ENCODE measurements around the gene UBA52. TPM values are rescaled to one million over a fixed set of nuclear protein-coding genes. Genes with fewer than 3 reads are reported as not detected.

The UBA52 gene
- total and polyA plus RNA-seq, 2 of the 13 experiments (the other 11 are each of a cell fraction or from before 2014, with no cell fraction given): 959 to 1,782 TPM

DNA sequence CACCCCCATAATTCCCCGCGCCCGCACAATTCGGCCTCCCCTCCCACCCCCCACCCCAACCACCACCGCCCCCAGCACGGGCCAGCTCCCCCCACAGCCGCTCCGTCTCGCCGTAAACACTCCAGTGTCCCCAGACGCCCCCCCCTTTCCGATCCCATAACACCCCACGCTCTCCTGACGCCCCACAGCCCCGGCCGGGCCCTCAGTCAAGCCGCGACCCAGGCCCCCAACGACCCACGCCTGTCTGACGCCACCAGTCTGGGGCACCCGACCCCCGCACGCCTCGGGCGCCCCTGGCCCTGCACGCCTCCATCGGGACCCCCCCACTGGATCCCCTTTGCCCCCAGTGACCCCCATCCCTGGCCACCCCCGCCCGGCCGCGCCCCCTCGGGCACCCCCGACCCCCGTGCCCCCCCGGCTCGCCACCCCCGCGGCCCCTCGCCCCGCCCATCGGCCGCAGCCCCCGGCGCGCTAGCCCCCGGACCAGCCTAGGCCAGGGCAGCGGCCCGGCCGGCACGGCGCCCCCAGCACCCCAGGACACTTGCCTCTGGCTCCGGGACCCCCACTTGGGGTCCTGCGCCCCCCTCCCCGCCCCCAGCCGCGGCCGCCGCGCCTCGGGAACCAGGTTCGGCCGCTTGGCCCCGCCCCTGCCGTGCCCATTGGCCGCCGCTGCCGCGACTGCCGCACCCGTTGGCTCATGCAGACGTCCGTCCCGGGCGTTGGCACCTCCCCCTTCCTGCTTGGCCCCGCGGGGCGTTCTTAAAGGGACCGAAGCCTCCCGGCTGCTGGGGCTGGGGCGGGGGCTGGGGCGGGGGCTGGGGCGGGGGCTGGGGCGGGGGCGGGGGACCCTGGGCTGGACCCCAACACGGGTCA lies 28.5 kb upstream of the UBA52 start, which contains the start of gene FKBP8 (continued):
- TF ChIP-seq, protein P1, sequence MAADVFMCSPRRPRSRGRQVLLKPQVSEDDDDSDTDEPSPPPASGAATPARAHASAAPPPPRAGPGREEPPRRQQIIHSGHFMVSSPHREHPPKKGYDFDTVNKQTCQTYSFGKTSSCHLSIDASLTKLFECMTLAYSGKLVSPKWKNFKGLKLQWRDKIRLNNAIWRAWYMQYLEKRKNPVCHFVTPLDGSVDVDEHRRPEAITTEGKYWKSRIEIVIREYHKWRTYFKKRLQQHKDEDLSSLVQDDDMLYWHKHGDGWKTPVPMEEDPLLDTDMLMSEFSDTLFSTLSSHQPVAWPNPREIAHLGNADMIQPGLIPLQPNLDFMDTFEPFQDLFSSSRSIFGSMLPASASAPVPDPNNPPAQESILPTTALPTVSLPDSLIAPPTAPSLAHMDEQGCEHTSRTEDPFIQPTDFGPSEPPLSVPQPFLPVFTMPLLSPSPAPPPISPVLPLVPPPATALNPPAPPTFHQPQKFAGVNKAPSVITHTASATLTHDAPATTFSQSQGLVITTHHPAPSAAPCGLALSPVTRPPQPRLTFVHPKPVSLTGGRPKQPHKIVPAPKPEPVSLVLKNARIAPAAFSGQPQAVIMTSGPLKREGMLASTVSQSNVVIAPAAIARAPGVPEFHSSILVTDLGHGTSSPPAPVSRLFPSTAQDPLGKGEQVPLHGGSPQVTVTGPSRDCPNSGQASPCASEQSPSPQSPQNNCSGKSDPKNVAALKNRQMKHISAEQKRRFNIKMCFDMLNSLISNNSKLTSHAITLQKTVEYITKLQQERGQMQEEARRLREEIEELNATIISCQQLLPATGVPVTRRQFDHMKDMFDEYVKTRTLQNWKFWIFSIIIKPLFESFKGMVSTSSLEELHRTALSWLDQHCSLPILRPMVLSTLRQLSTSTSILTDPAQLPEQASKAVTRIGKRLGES (CRISPR knock-in tag; IDR thresholded peaks at IDR 0.05; ENCODE audit: borderline replicate concordance): no peak
- TF ChIP-seq SP2 (CRISPR knock-in tag; IDR thresholded peaks at IDR 0.05): peak; percentile 92
- TF ChIP-seq SP1 (IDR thresholded peaks at IDR 0.05): no peak
- TF ChIP-seq SP1 (CRISPR knock-in tag; IDR thresholded peaks at IDR 0.05): peak; percentile 94
- no peak for TF ChIP-seq ZNF33A (CRISPR knock-in tag; IDR thresholded peaks at IDR 0.05; ENCODE audit: borderline replicate concordance)
- TF ChIP-seq ARNTL (CRISPR knock-in tag; IDR thresholded peaks at IDR 0.05): no peak
- TF ChIP-seq ELF1 (CRISPR knock-in tag; IDR thresholded peaks at IDR 0.05): peak; percentile 65; the same call in 1 of the 2 replicates
- peak; percentile 83 for TF ChIP-seq GABPB1 (CRISPR knock-in tag; IDR thresholded peaks at IDR 0.05)

DNA sequence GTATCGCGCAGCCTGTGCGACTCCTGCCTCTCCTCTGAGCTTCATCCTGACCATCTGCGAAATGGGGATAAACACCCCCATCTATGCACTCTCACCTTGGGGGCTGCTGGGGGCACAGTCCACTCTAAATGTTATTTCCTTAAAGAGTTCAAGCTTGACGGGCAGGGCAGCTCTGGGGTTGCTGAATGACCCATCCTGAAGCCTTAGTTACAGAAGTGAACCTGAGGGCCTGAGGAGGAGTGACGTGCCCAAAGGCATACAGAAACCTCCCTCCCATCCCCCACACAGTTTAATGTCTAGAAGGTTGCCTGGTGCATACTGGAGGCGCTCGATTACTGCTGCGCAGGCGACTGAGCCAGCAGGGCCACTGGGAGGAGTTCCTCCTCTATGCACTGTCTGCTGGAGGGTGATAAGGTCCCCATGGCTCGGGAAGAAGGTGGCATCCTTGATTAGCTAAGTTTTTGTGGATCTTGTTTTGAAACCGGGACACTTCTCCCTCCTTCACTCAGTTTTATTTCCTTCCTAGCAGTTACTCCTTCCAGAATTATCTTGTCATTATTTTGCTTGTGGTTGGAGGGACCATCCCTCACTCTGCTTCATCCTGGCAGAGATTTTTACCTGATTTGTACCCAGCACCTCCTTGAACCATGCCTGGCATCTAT lies 27.7 kb upstream of the UBA52 start:
- intact Hi-C loops (cut with micrococcal nuclease; ENCODE audit: unreplicated experiment) (loop anchor here (2.0 kb wide), 1 partner anchor 13 kb away; the partner anchor contains the start of gene KXD1), in situ Hi-C loops (cut with HindIII; ENCODE audit: extremely low pct_ligation_motif_present, low pct_unique_long_range_greater_than_20kb) (no loop called here)
- Histone ChIP-seq H3K27ac (ENCODE audit: extremely low read length, insufficient read depth, low read length) (no peak overlapping the region), H4K20me1 (ENCODE audit: insufficient read depth, low read length) (no peaks in the 10 kb centered on the region), H2AFZ (ENCODE audit: low read length) (no peak overlapping the region), H3K27me3 (ENCODE audit: control insufficient read depth in 1 of 2, insufficient read depth in 2 of 2, low read length in 2 of 2) (no peaks in the 10 kb centered on the region; a peak in 1 of 5 replicates), H3K4me1 (ENCODE audit: insufficient read depth, low read length) (peaks cover 37% of the 10 kb centered on the region), H3K9ac (ENCODE audit: insufficient read depth, low read depth, low read length) (peak overlapping the region; percentile 56; the same call in 1 of the 2 replicates), H3K36me3 (replicated peaks in 1 of 2; ENCODE audit: control insufficient read depth in 1 of 2, insufficient read depth in 2 of 2, low read length in 2 of 2) (peaks cover 5 to 16% of the 10 kb centered on the region in 2 experiments), H3K9me3 (ENCODE audit: low read length) (no peaks in the 10 kb centered on the region), H3K4me3 (replicated peaks in 1 of 3; ENCODE audit: insufficient read depth in 1 of 3, low read depth in 2 of 3, low read length in 3 of 3) (peak overlapping the region; percentile 65 to 90 (median 81)), H3K4me2 (ENCODE audit: low read depth, low read length) (peak overlapping the region; percentile 97), H3K79me2 (ENCODE audit: insufficient read depth, low read length) (peaks cover 9% of the 10 kb centered on the region)
- CTCF ChIA-PET (ENCODE audit: low intra/inter-chr PET ratio, low total read pairs): no interaction called here
- DNase-seq (ENCODE audit: low spot score) (peak; percentile 23), ATAC-seq (peak; percentile 49), FAIRE-seq (no peak)
- no TSS peak for BruUV-seq (replicated peaks)
- 2% methylated on average over 7 of the region's 12 CpGs for WGBS (ENCODE audit: low lambda C conversion rate)
- POLR2A ChIA-PET: interaction anchor here (2.2 to 2.7 kb wide), 2 partner anchors 14 to 44 kb away, joined by 7 to 13 read pairs; partner anchors contain the start of genes KXD1 and REX1BD
- TF ChIP-seq, protein P2, sequence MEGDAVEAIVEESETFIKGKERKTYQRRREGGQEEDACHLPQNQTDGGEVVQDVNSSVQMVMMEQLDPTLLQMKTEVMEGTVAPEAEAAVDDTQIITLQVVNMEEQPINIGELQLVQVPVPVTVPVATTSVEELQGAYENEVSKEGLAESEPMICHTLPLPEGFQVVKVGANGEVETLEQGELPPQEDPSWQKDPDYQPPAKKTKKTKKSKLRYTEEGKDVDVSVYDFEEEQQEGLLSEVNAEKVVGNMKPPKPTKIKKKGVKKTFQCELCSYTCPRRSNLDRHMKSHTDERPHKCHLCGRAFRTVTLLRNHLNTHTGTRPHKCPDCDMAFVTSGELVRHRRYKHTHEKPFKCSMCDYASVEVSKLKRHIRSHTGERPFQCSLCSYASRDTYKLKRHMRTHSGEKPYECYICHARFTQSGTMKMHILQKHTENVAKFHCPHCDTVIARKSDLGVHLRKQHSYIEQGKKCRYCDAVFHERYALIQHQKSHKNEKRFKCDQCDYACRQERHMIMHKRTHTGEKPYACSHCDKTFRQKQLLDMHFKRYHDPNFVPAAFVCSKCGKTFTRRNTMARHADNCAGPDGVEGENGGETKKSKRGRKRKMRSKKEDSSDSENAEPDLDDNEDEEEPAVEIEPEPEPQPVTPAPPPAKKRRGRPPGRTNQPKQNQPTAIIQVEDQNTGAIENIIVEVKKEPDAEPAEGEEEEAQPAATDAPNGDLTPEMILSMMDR (CRISPR knock-in tag; IDR thresholded peaks at IDR 0.05): peak; percentile 26; the same call in 1 of the 2 replicates
- TF ChIP-seq SALL1 (CRISPR knock-in tag; IDR thresholded peaks at IDR 0.05) (no peak), ZKSCAN8 (CRISPR knock-in tag; IDR thresholded peaks at IDR 0.05; ENCODE audit: borderline replicate concordance) (peak; percentile 98), TGIF2 (CRISPR knock-in tag; IDR thresholded peaks at IDR 0.05) (no peak), ZNF451 (CRISPR knock-in tag; IDR thresholded peaks at IDR 0.05) (0 out of 2 replicates have a peak, but pooled peaks have one; percentile 32), NFKBIZ (CRISPR knock-in tag; IDR thresholded peaks at IDR 0.05) (no peak)
- TF ChIP-seq, protein P3, sequence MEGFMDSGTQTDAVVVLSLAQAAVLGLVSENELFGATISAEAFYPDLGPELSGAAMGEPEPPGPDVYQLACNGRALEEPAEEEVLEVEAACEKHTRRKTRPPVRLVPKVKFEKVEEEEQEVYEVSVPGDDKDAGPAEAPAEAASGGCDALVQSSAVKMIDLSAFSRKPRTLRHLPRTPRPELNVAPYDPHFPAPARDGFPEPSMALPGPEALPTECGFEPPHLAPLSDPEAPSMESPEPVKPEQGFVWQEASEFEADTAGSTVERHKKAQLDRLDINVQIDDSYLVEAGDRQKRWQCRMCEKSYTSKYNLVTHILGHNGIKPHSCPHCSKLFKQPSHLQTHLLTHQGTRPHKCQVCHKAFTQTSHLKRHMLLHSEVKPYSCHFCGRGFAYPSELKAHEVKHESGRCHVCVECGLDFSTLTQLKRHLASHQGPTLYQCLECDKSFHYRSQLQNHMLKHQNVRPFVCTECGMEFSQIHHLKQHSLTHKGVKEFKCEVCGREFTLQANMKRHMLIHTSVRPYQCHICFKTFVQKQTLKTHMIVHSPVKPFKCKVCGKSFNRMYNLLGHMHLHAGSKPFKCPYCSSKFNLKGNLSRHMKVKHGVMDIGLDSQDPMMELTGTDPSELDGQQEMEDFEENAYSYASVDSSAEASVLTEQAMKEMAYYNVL (CRISPR knock-in tag; IDR thresholded peaks at IDR 0.05; ENCODE audit: borderline replicate concordance): no peak
